CD8-positive, alpha-beta memory T cell (primary cell): ENCODE data around the gene CACNA1C. TPM values are rescaled to one million over a fixed set of nuclear protein-coding genes. Genes with fewer than 3 reads are reported as not detected.

Experiments
- CTCF ChIA-PET: fragments of 350-600 bp; sonication (Branson Sonifier 250); formaldehyde crosslinking; loops from one replicate; lab custom pipeline; 2021; ENCODE audit warnings: antibody characterized with exemption; lab: Charles Lee
- POLR2A ChIA-PET: fragments of 350-600 bp; sonication (Branson Sonifier 250); formaldehyde crosslinking; loops from one replicate; lab custom pipeline; 2021; ENCODE audit warnings: antibody characterized with exemption; lab: Charles Lee
- DNase-seq, 5 donors: peaks; one replicate each; pipeline versions ENCODE4 v3.0.0 to v3.0.0-alpha.2; 2020 to 2022; ENCODE audit warnings: mixed read lengths in 1 of 5
- H3K27ac ChIP-seq: one replicate; pipeline ENCODE4 v1.7.0; 2013; ENCODE audit warnings: low read depth, mild to moderate bottlenecking, low read length, moderate library complexity
- H3K27me3 ChIP-seq: 2 replicates; pipeline ENCODE4 v1.7.0; 2013; ENCODE audit warnings: low read length, mild to moderate bottlenecking; ENCODE audit not compliant: insufficient read depth, poor library complexity, severe bottlenecking
- H3K36me3 ChIP-seq: 2 replicates; pipeline ENCODE4 v1.7.0; 2013; ENCODE audit warnings: mild to moderate bottlenecking, low read length, moderate library complexity; ENCODE audit not compliant: insufficient read depth
- H3K4me1 ChIP-seq: 2 replicates; pipeline ENCODE4 v1.7.0; 2013; ENCODE audit warnings: mild to moderate bottlenecking, low read length, moderate library complexity; ENCODE audit not compliant: insufficient read depth
- H3K4me3 ChIP-seq: 2 replicates; pipeline ENCODE4 v1.7.0; 2013; ENCODE audit warnings: mild to moderate bottlenecking, low read length
- H3K9me3 ChIP-seq: 2 replicates; pipeline ENCODE4 v1.7.0; 2013; ENCODE audit warnings: mild to moderate bottlenecking, low read length
- H3K27ac Mint-ChIP-seq, 8 donors: one replicate each; pipeline ENCODE4 v1.8.0; 2020 to 2021; ENCODE audit warnings: mixed read lengths in 8 of 8, mild to moderate bottlenecking in 6 of 8, inconsistent platforms in 3 of 8, moderate library complexity in 3 of 8
- H3K27me3 Mint-ChIP-seq, 2 donors: one replicate each; pipeline ENCODE4 v1.8.0; 2020 to 2021; ENCODE audit warnings: mixed read lengths in 2 of 2, mild to moderate bottlenecking in 1 of 2, moderate library complexity in 1 of 2
- H3K36me3 Mint-ChIP-seq, 3 donors: one replicate each; pipeline ENCODE4 v1.8.0; 2020 to 2021; ENCODE audit warnings: mixed read lengths in 3 of 3, inconsistent platforms in 1 of 3, mild to moderate bottlenecking in 1 of 3
- H3K4me1 Mint-ChIP-seq, 3 donors: one replicate each; pipeline ENCODE4 v1.8.0; 2020 to 2021; ENCODE audit warnings: mixed read lengths in 3 of 3, inconsistent platforms in 1 of 3, mild to moderate bottlenecking in 1 of 3
- H3K4me3 Mint-ChIP-seq, 7 donors: one replicate each; pipeline ENCODE4 v1.8.0; 2020 to 2021; ENCODE audit warnings: mixed read lengths in 7 of 7, mild to moderate bottlenecking in 6 of 7, moderate library complexity in 4 of 7, inconsistent platforms in 2 of 7
- H3K9me3 Mint-ChIP-seq, 5 donors: one replicate each; pipeline ENCODE4 v1.8.0; 2020 to 2022; ENCODE audit warnings: mixed read lengths in 5 of 5, mild to moderate bottlenecking in 3 of 5, moderate library complexity in 2 of 5, inconsistent platforms in 1 of 5
- polyA plus RNA-seq: library from polyadenylated mRNA; unstranded; fragments of 300-500 nt; fragmentation: Illumina TruSeq; gene quantifications from one replicate; pipeline ENCODE4 v1.2.3, GENCODE V29; 2021
- total RNA-seq, 2 experiments: library from RNA; stranded (reverse); gene quantifications; one replicate each; pipeline ENCODE4 v1.2.3, GENCODE V29; 2021

Gene CACNA1C
- total and polyA plus RNA-seq, 3 experiments from 2014 or later: 0.04 to 0.10 (median 0.04) TPM

- Mint-ChIP-seq H3K36me3 (no peaks in the 10 kb centered on the region), H3K4me3 (no peak overlapping the region), H3K4me1 (no peaks in the 10 kb centered on the region), H3K27ac (no peak overlapping the region), H3K27me3 (peaks cover 8 to 45% of the 10 kb centered on the region in 2 donors), H3K9me3 (no peaks in the 10 kb centered on the region)
- ChIA-PET POLR2A (no interaction called here), CTCF (no interaction called here)
- H3K27ac ChIP-seq: no peak overlapping the region
- no peak overlapping the region for H3K4me3 ChIP-seq
- no peaks in the 10 kb centered on the region for H3K9me3 ChIP-seq
- H3K27me3 ChIP-seq: no peaks in the 10 kb centered on the region
- no peaks in the 10 kb centered on the region for H3K36me3 ChIP-seq
- no peak for DNase-seq
- no peaks in the 10 kb centered on the region for H3K4me1 ChIP-seq
These were observed 553.6 kb downstream of the CACNA1C start for GRCh38 chr12:2606186-2606910.

- no peak for DNase-seq
- POLR2A ChIA-PET: no interaction called here
- no peak overlapping the region for H3K4me3 Mint-ChIP-seq
- no peak overlapping the region for H3K27ac ChIP-seq
- H3K27ac Mint-ChIP-seq: no peak overlapping the region
- H3K4me3 ChIP-seq: no peak overlapping the region
- no peaks in the 10 kb centered on the region for H3K36me3 ChIP-seq
- H3K9me3 Mint-ChIP-seq: no peaks in the 10 kb centered on the region
- no peaks in the 10 kb centered on the region for H3K36me3 Mint-ChIP-seq
- CTCF ChIA-PET: no interaction called here
- H3K27me3 ChIP-seq: no peaks in the 10 kb centered on the region
- H3K4me1 ChIP-seq: no peaks in the 10 kb centered on the region
- H3K9me3 ChIP-seq: no peaks in the 10 kb centered on the region
- H3K27me3 Mint-ChIP-seq: peaks cover 10 to 52% of the 10 kb centered on the region in 2 donors
- no peaks in the 10 kb centered on the region for H3K4me1 Mint-ChIP-seq
These were observed 555.3 kb downstream of the CACNA1C start for GRCh38 chr12:2607881-2608607.

DNA sequence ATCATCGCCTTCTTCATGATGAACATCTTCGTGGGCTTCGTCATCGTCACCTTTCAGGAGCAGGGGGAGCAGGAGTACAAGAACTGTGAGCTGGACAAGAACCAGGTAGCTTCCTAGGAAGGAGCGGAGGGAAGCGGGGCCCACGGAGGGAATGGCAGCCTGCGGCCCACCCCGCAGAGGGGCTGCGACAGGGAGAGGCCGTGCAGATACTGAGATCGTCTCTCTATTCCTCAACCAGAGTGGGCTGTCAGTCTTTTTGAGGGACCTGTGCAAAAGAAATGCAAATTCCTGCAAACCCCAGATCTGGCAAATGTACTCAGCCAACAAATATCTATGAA, 555.8 kb downstream of the CACNA1C start:
- H3K9me3 Mint-ChIP-seq: no peaks in the 10 kb centered on the region
- no peaks in the 10 kb centered on the region for H3K4me1 Mint-ChIP-seq
- no peaks in the 10 kb centered on the region for H3K36me3 Mint-ChIP-seq
- no peaks in the 10 kb centered on the region for H3K4me1 ChIP-seq
- no peaks in the 10 kb centered on the region for H3K9me3 ChIP-seq
- H3K27ac Mint-ChIP-seq: no peak overlapping the region
- no peaks in the 10 kb centered on the region for H3K27me3 ChIP-seq
- ChIA-PET POLR2A (no interaction called here), CTCF (no interaction called here)
- no peak overlapping the region for H3K27ac ChIP-seq
- no peak for DNase-seq
- peaks cover 10 to 53% of the 10 kb centered on the region in 2 donors for H3K27me3 Mint-ChIP-seq
- no peak overlapping the region for H3K4me3 Mint-ChIP-seq
- no peak overlapping the region for H3K4me3 ChIP-seq
- H3K36me3 ChIP-seq: no peaks in the 10 kb centered on the region

GRCh38 chr12:2609020-2609419, 556.2 kb downstream of the CACNA1C start:
- Mint-ChIP-seq H3K36me3 (no peaks in the 10 kb centered on the region), H3K9me3 (no peaks in the 10 kb centered on the region), H3K27ac (peak overlapping the region in 1 of 8 donors; percentile 62), H3K27me3 (peaks cover 10 to 58% of the 10 kb centered on the region in 2 donors), H3K4me1 (no peaks in the 10 kb centered on the region), H3K4me3 (no peak overlapping the region)
- no peaks in the 10 kb centered on the region for H3K36me3 ChIP-seq
- H3K27ac ChIP-seq: no peak overlapping the region
- H3K4me3 ChIP-seq: no peak overlapping the region
- H3K27me3 ChIP-seq: no peaks in the 10 kb centered on the region
- no peaks in the 10 kb centered on the region for H3K9me3 ChIP-seq
- H3K4me1 ChIP-seq: no peaks in the 10 kb centered on the region
- CTCF ChIA-PET: no interaction called here
- POLR2A ChIA-PET: no interaction called here
- no peak for DNase-seq

- ChIA-PET CTCF (no interaction called here), POLR2A (no interaction called here)
- Histone ChIP-seq H3K27me3 (no peaks in the 10 kb centered on the region), H3K36me3 (no peaks in the 10 kb centered on the region), H3K4me1 (no peaks in the 10 kb centered on the region), H3K27ac (no peak overlapping the region), H3K9me3 (no peaks in the 10 kb centered on the region), H3K4me3 (no peak overlapping the region)
- DNase-seq: no peak
- H3K9me3 Mint-ChIP-seq: no peaks in the 10 kb centered on the region
- no peak overlapping the region for H3K4me3 Mint-ChIP-seq
- H3K27ac Mint-ChIP-seq: no peak overlapping the region
- peaks cover 10 to 63% of the 10 kb centered on the region in 2 donors for H3K27me3 Mint-ChIP-seq
- no peaks in the 10 kb centered on the region for H3K36me3 Mint-ChIP-seq
- no peaks in the 10 kb centered on the region for H3K4me1 Mint-ChIP-seq
These were observed 557.6 kb downstream of the CACNA1C start for GRCh38 chr12:2610358-2610757.

- no peak overlapping the region for H3K27ac Mint-ChIP-seq
These were observed 560.7 kb downstream of the CACNA1C start for GRCh38 chr12:2613326-2614073.

GRCh38 chr12:2614341-2614740, 561.6 kb downstream of the CACNA1C start:
- Histone ChIP-seq H3K27me3 (no peaks in the 10 kb centered on the region), H3K9me3 (no peaks in the 10 kb centered on the region), H3K4me1 (no peaks in the 10 kb centered on the region), H3K27ac (no peak overlapping the region), H3K4me3 (no peak overlapping the region), H3K36me3 (no peaks in the 10 kb centered on the region)
- Mint-ChIP-seq H3K4me3 (no peak overlapping the region), H3K27me3 (peaks cover 12 to 45% of the 10 kb centered on the region in 2 donors), H3K36me3 (no peaks in the 10 kb centered on the region), H3K4me1 (no peaks in the 10 kb centered on the region), H3K27ac (no peak overlapping the region), H3K9me3 (no peaks in the 10 kb centered on the region)
- POLR2A ChIA-PET: no interaction called here
- no peak for DNase-seq
- CTCF ChIA-PET: no interaction called here

More at GRCh38 chr12:2613326-2614073, 560.7 kb downstream of the CACNA1C start:
- H3K27me3 Mint-ChIP-seq: peaks cover 15 to 53% of the 10 kb centered on the region in 2 donors
- no peaks in the 10 kb centered on the region for H3K9me3 ChIP-seq
- H3K4me3 ChIP-seq: no peak overlapping the region
- no peaks in the 10 kb centered on the region for H3K4me1 Mint-ChIP-seq
- no peak for DNase-seq
- H3K27me3 ChIP-seq: no peaks in the 10 kb centered on the region
- no peaks in the 10 kb centered on the region for H3K36me3 Mint-ChIP-seq
- no peaks in the 10 kb centered on the region for H3K9me3 Mint-ChIP-seq
- H3K4me3 Mint-ChIP-seq: no peak overlapping the region
- ChIA-PET CTCF (no interaction called here), POLR2A (no interaction called here)
- H3K36me3 ChIP-seq: no peaks in the 10 kb centered on the region
- H3K27ac ChIP-seq: no peak overlapping the region
- no peaks in the 10 kb centered on the region for H3K4me1 ChIP-seq
